IMR-90 (cell line): ENCODE results near the gene ZG16. TPM values are rescaled to one million over a fixed set of nuclear protein-coding genes. Genes with fewer than 3 reads are reported as not detected.
A peak's percentile ranks its signal among the peaks of the same experiment; 100 is the strongest.

Experiments used
- ATAC-seq: fragments of 200-7000 bp; cut with Tn5 transposase; 2 replicates; pipeline ENCODE4 v1.9.1; 2020; ENCODE audit warnings: low read depth, mild to moderate bottlenecking, moderate library complexity
- BruUV-seq: library from RNA; stranded (reverse); fragments of 400-500 nt; replicated peaks from 2 replicates; lab custom pipeline; 2021; lab: Mats Ljungman, UMichigan
- CTCF ChIA-PET: fragments of 300-600 bp; formaldehyde crosslinking; extraction: SDS; loops from one replicate; lab custom pipeline; 2021; ENCODE audit warnings: antibody characterized with exemption; lab: Yijun Ruan, JAX
- POLR2A ChIA-PET: fragments of 300-600 bp; sonication (Branson Sonifier 250); formaldehyde crosslinking; loops from one replicate; lab custom pipeline; 2022; ENCODE audit warnings: antibody characterized with exemption; ENCODE audit not compliant: unreplicated experiment; lab: Charles Lee
- DNase-seq: peaks from one replicate; pipeline ENCODE4 v3.0.0; 2013
- H2AFZ ChIP-seq: replicated peaks from 2 replicates; pipeline ENCODE3; 2013; ENCODE audit warnings: low read length, mild to moderate bottlenecking; ENCODE audit not compliant: poor library complexity
- H2AK5ac ChIP-seq: 2 replicates; pipeline ENCODE4 v1.6.1; 2013; ENCODE audit warnings: low read depth, low read length, inconsistent platforms
- H2AK9ac ChIP-seq: replicated peaks from 2 replicates; pipeline ENCODE3; 2013; ENCODE audit warnings: mild to moderate bottlenecking, low read depth, low read length, moderate library complexity; ENCODE audit not compliant: poor library complexity
- H2BK120ac ChIP-seq: 2 replicates; pipeline ENCODE4 v1.6.1; 2013; ENCODE audit warnings: low read depth, low read length, inconsistent platforms
- H2BK15ac ChIP-seq: 3 replicates; pipeline ENCODE4 v1.6.1; 2013; ENCODE audit warnings: low read depth, low read length, inconsistent platforms
- H2BK20ac ChIP-seq: 2 replicates; pipeline ENCODE4 v1.6.1; 2013; ENCODE audit warnings: low read depth, mild to moderate bottlenecking, inconsistent platforms, low read length, moderate library complexity
- H2BK5ac ChIP-seq: 2 replicates; pipeline ENCODE4 v1.6.1; 2013; ENCODE audit warnings: mild to moderate bottlenecking, low read depth, low read length, inconsistent platforms; ENCODE audit not compliant: poor library complexity, severe bottlenecking
- H3K14ac ChIP-seq: replicated peaks from 2 replicates; pipeline ENCODE4 v1.6.1; 2013; ENCODE audit warnings: low read depth, low read length, inconsistent platforms
- H3K18ac ChIP-seq: 2 replicates; pipeline ENCODE4 v1.6.1; 2013; ENCODE audit warnings: low read depth, low read length, control low read depth
- H3K23ac ChIP-seq: 2 replicates; pipeline ENCODE4 v1.6.1; 2013; ENCODE audit warnings: low read depth, low read length, inconsistent platforms
- H3K27ac ChIP-seq: 2 replicates; pipeline ENCODE4 v1.5.1; 2013; ENCODE audit warnings: mild to moderate bottlenecking, control low read depth, low read length; ENCODE audit not compliant: insufficient read depth
- H3K27me3 ChIP-seq: 2 replicates; pipeline ENCODE4 v1.6.1; 2013; ENCODE audit warnings: low read length; ENCODE audit not compliant: control insufficient read depth, insufficient read depth
- H3K36me3 ChIP-seq: 2 replicates; pipeline ENCODE4 v1.6.1; 2013; ENCODE audit warnings: low read length, mixed read lengths; ENCODE audit not compliant: control insufficient read depth, insufficient read depth
- H3K4ac ChIP-seq: 2 replicates; pipeline ENCODE4 v1.6.1; 2013; ENCODE audit warnings: low read depth, low read length, inconsistent platforms
- H3K4me1 ChIP-seq: 2 replicates; pipeline ENCODE4 v1.6.1; 2013; ENCODE audit warnings: low read length, mixed read lengths; ENCODE audit not compliant: control insufficient read depth, insufficient read depth
- H3K4me2 ChIP-seq: 2 replicates; pipeline ENCODE4 v1.6.1; 2013; ENCODE audit warnings: low read depth, mild to moderate bottlenecking, control low read depth, low read length, moderate library complexity
- H3K4me3 ChIP-seq: 2 replicates; pipeline ENCODE4 v1.5.1; 2013; ENCODE audit warnings: low read depth, mild to moderate bottlenecking, control low read depth, low read length, moderate library complexity; ENCODE audit not compliant: insufficient read depth
- H3K56ac ChIP-seq: 2 replicates; pipeline ENCODE4 v1.6.1; 2013; ENCODE audit warnings: low read length, inconsistent platforms; ENCODE audit not compliant: insufficient read depth; ENCODE audit errors: extremely low read depth
- H3K79me1 ChIP-seq, 2 experiments: 2 replicates each; pipeline ENCODE4 v1.6.1; 2013; ENCODE audit warnings: low read length in 2 of 2, inconsistent platforms in 1 of 2, low read depth in 1 of 2
- H3K9ac ChIP-seq: 2 replicates; pipeline ENCODE4 v1.6.1; 2013; ENCODE audit warnings: low read depth, low read length, control low read depth
- H3K9me1 ChIP-seq: 2 replicates; pipeline ENCODE4 v1.6.1; 2013; ENCODE audit warnings: low read length, inconsistent platforms; ENCODE audit not compliant: insufficient read depth
- H3K9me3 ChIP-seq: 2 replicates; pipeline ENCODE4 v1.6.1; 2013; ENCODE audit warnings: low read length; ENCODE audit not compliant: control insufficient read depth, insufficient read depth
- H4K20me1 ChIP-seq: 2 replicates; pipeline ENCODE4 v1.6.1; 2013; ENCODE audit warnings: low read length, inconsistent platforms; ENCODE audit not compliant: insufficient read depth
- H4K5ac ChIP-seq: 2 replicates; pipeline ENCODE4 v1.6.1; 2013; ENCODE audit warnings: mild to moderate bottlenecking, low read depth, low read length, control low read depth
- H4K8ac ChIP-seq, 2 experiments: 2 replicates each; pipeline ENCODE4 v1.6.1; 2013; ENCODE audit warnings: low read depth in 2 of 2, low read length in 2 of 2, control low read depth in 1 of 2, inconsistent platforms in 1 of 2
- H4K91ac ChIP-seq: 2 replicates; pipeline ENCODE4 v1.6.1; 2013; ENCODE audit warnings: low read depth, low read length, inconsistent platforms; ENCODE audit not compliant: insufficient read depth
- CEBPB ChIP-seq: IDR thresholded peaks from 2 replicates; pipeline ENCODE4 v1.6.1; 2012; ENCODE audit warnings: low read depth, low read length, improper control_type of control experiment
- CHD1 ChIP-seq: IDR thresholded peaks from 2 replicates; pipeline ENCODE4 v1.6.1; 2012; ENCODE audit warnings: low read depth, low read length, improper control_type of control experiment
- MXI1 ChIP-seq: IDR thresholded peaks from 2 replicates; pipeline ENCODE4 v1.6.1; 2012; ENCODE audit warnings: low read depth, mild to moderate bottlenecking, low read length, moderate library complexity, borderline replicate concordance
- RAD21 ChIP-seq: IDR thresholded peaks from 2 replicates; pipeline ENCODE4 v1.6.1; 2012; ENCODE audit warnings: low read length, improper control_type of control experiment
- WGBS, 2 experiments: methylation state at CpG; one replicate each; pipeline versions ENCODE4 v1.1.5 to v1.1.7; 2013; ENCODE audit warnings: missing lambda C conversion rate in 2 of 2; ENCODE audit not compliant: insufficient read length in 1 of 2; ENCODE audit errors: extremely low coverage in 2 of 2; 5-methylcytosine and 5-hydroxymethylcytosine counted together
- dilution Hi-C: fragments of 300-500 bp; cut with HindIII; formaldehyde crosslinking; loops from one replicate; pipeline ENCODE4 v1.14.3; 2018; ENCODE audit warnings: low sequenced_read_pairs; ENCODE audit not compliant: unreplicated experiment
- in situ Hi-C: fragments of 300-500 bp; cut with MboI; formaldehyde crosslinking; loops from 3 replicates; pipeline ENCODE4 v1.14.3; 2019; ENCODE audit warnings: low sequenced_read_pairs, inconsistent platforms, mixed read lengths
- intact Hi-C: fragments of 100-400 bp; cut with micrococcal nuclease; formaldehyde crosslinking; loops from 2 replicates; pipeline ENCODE4 v1.10.0; 2022
- polyA plus RNA-seq, 3 experiments: library from polyadenylated mRNA; depleted of rRNA; stranded (reverse); fragments of >200 nt; gene quantifications; 2 replicates each; pipeline ENCODE4 v1.2.3, GENCODE V29; 2012; ENCODE audit warnings: low replicate concordance in 1 of 3
- total RNA-seq: library from RNA; depleted of rRNA; stranded (reverse); fragments of >200 nt; gene quantifications from 2 replicates; pipeline ENCODE4 v1.2.3, GENCODE V29; 2012

ZG16 gene
- total and polyA plus RNA-seq, 2 of the 4 experiments (the other 2 are of a cell fraction): not detected

DNA sequence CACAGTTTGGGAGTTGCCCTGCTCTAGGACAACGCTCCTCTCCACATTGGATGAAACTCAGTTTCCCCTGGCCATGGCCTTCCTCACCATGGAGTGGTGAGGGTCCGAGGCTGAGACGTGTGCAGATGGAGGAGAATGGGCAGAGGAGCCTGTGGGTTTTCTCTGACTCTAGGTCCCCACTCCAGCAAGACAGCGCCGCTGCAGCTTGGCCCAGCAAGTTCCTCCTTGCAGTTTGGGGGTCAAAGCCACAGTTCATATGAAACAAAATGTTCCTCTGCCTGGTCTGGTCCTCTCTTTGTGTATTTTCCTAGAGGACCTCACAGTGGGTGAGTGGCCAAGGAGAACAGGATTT is 34.6 kb upstream of the ZG16 start:
- no peak overlapping the region for H2AFZ ChIP-seq
- no peaks in the 10 kb centered on the region for H3K79me1 ChIP-seq
- no peaks in the 10 kb centered on the region for H3K4me1 ChIP-seq
- H4K5ac ChIP-seq: no peak overlapping the region
- H3K23ac ChIP-seq: no peak overlapping the region
- H2BK15ac ChIP-seq: no peak overlapping the region
- H3K56ac ChIP-seq: no peak overlapping the region
- no peak overlapping the region for H3K4me3 ChIP-seq
- no CpG with 5 or more reads among the region's 5 CpGs for WGBS, 2 experiments
- ChIA-PET CTCF (interaction anchor here (0.5 kb wide), 1 partner anchor 9 kb away, joined by 4 read pairs; no protein-coding TSS in a partner anchor), POLR2A (no interaction called here)
- no TSS peak for BruUV-seq
- H3K9me1 ChIP-seq: no peaks in the 10 kb centered on the region
- no peak overlapping the region for H3K4ac ChIP-seq
- ATAC-seq (no peak), DNase-seq (no peak)
- no peak overlapping the region for H3K14ac ChIP-seq
- peaks cover 2% of the 10 kb centered on the region; the same call in 1 of the 2 replicates for H3K9me3 ChIP-seq
- no peak overlapping the region for H2BK120ac ChIP-seq
- dilution Hi-C loops (no loop called here), intact Hi-C loops (no loop called here), in situ Hi-C loops (no loop called here)
- peak overlapping the region; percentile 16 for H2AK9ac ChIP-seq
- no peak overlapping the region for H4K8ac ChIP-seq
- H4K91ac ChIP-seq: no peak overlapping the region
- H3K36me3 ChIP-seq: no peaks in the 10 kb centered on the region
- no peak overlapping the region for H3K9ac ChIP-seq
- no peak overlapping the region for H3K27ac ChIP-seq
- H4K20me1 ChIP-seq: no peaks in the 10 kb centered on the region
- H2AK5ac ChIP-seq: no peak overlapping the region
- no peak overlapping the region for H2BK20ac ChIP-seq
- no peak overlapping the region for H2BK5ac ChIP-seq
- no peak overlapping the region for H3K18ac ChIP-seq
- H3K4me2 ChIP-seq: no peak overlapping the region
- H3K27me3 ChIP-seq: peaks cover 24% of the 10 kb centered on the region
- TF ChIP-seq CHD1: no peak
- TF ChIP-seq MXI1: no peak
- no peak for TF ChIP-seq CEBPB
- TF ChIP-seq RAD21: no peak
